ENCODE results near the gene HCST.
A peak's percentile ranks its signal among the peaks of the same experiment; 100 is the strongest.
"Not testable (repeated sequence)": the region's sequence is repeated elsewhere in the genome, so short reads cannot be mapped to it uniquely, and the experiment has no call there.

HCST gene

DNA sequence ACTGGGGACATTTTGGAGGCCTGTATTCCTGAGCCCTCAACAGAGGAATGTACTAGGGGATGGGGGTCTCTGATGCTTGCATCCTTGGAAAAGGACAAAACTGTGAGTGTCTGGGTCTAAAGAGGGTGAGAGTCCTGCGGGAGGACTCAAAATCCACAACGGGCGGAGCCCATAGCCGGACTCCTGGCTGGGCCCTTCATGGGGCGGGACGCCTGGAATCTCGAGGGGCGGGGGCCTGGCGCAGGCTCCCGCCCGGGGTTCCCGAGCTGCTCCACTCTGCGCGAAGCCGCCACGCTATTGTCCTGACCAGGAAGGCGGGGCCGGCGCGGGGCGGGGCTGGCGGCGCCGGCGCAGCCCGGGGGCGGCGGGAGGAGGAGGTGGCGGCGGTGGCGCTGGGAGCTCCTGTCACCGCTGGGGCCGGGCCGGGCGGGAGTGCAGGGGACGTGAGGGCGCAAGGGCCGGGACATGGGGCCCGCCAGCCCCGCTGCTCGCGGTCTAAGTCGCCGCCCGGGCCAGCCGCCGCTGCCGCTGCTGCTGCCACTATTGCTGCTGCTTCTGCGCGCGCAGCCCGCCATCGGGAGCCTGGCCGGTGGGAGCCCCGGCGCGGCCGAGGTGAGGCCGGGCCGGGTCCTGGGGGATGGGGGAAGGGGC is 34.0 kb upstream of the HCST start, which contains the start of gene APLP1:
APLP1 (plus strand) TSS at position 403 of the 651 bp plus-strand sequence; CDS start at position 466, 63 bp downstream.
- no peaks in the 10 kb centered on the region for H3K36me3 ChIP-seq (ENCODE audit: control insufficient read depth, insufficient read depth, low read length)
- DNase-seq (ENCODE audit: extremely low read depth, insufficient read length) = peak; percentile 61
- peaks cover 2% of the 10 kb centered on the region for H3K27me3 ChIP-seq (replicated peaks; ENCODE audit: control insufficient read depth, insufficient read depth, low read length)
- no peak within 1 kb of the TSS; the same call in 1 of the 2 replicates for H3K4me3 ChIP-seq (replicated peaks; ENCODE audit: low read depth, low read length)
- no peak for TF ChIP-seq CTCF (IDR thresholded peaks at IDR 0.05; ENCODE audit: insufficient read depth, low read length, poor library complexity, severe bottlenecking)

- no peak for TF ChIP-seq CTCF (IDR thresholded peaks at IDR 0.05; ENCODE audit: insufficient read depth, low read length, poor library complexity, severe bottlenecking)
- DNase-seq (ENCODE audit: extremely low read depth, insufficient read length) = no peak
- peaks cover 2% of the 10 kb centered on the region for H3K27me3 ChIP-seq (replicated peaks; ENCODE audit: control insufficient read depth, insufficient read depth, low read length)
- no peak overlapping the region; the same call in 1 of the 2 replicates for H3K4me3 ChIP-seq (replicated peaks; ENCODE audit: low read depth, low read length)
- H3K36me3 ChIP-seq (ENCODE audit: control insufficient read depth, insufficient read depth, low read length) = no peaks in the 10 kb centered on the region
Observed at GRCh38 chr19:35868823-35869326, 33.5 kb upstream of the HCST start.

GRCh38 chr19:35869327-35870123 is 32.8 kb upstream of the HCST start:
- H3K36me3 ChIP-seq (ENCODE audit: control insufficient read depth, insufficient read depth, low read length) = no peaks in the 10 kb centered on the region
- peak; percentile 93 for DNase-seq (ENCODE audit: extremely low read depth, insufficient read length)
- peak overlapping the region; percentile 21 for H3K4me3 ChIP-seq (replicated peaks; ENCODE audit: low read depth, low read length)
- H3K27me3 ChIP-seq (replicated peaks; ENCODE audit: control insufficient read depth, insufficient read depth, low read length) = peaks cover 2% of the 10 kb centered on the region
- TF ChIP-seq CTCF (IDR thresholded peaks at IDR 0.05; ENCODE audit: insufficient read depth, low read length, poor library complexity, severe bottlenecking) = no peak

GRCh38 chr19:35870124-35870736 is 32.1 kb upstream of the HCST start:
- H3K36me3 ChIP-seq (ENCODE audit: control insufficient read depth, insufficient read depth, low read length); H3K4me3 ChIP-seq (replicated peaks; ENCODE audit: low read depth, low read length); DNase-seq (ENCODE audit: extremely low read depth, insufficient read length); H3K27me3 ChIP-seq (replicated peaks; ENCODE audit: control insufficient read depth, insufficient read depth, low read length): not testable (repeated sequence)

DNA sequence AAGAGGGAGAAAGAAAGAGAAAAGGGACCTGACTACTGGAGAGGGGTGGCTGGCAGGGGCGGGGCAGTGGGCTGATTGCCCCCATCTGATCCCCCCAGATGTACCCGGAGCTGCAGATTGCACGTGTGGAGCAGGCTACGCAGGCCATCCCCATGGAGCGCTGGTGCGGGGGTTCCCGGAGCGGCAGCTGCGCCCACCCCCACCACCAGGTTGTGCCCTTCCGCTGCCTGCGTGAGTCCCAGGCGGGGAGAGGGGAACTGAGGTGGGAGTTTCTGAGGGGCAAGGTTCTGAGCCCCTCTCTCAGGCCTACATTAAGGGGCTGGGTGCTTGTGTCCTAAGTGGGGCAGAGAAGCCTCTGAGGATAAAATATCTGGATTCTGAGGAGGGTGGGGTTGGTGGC is 31.5 kb upstream of the HCST start:
- no peak for DNase-seq (ENCODE audit: extremely low read depth, insufficient read length)
- Histone ChIP-seq H3K27me3 (replicated peaks; ENCODE audit: control insufficient read depth, insufficient read depth, low read length) (peaks cover 2% of the 10 kb centered on the region), H3K4me3 (replicated peaks; ENCODE audit: low read depth, low read length) (no peak overlapping the region)

More for the DNA sequence above, 31.5 kb upstream of the HCST start:
- TF ChIP-seq CTCF (IDR thresholded peaks at IDR 0.05; ENCODE audit: insufficient read depth, low read length, poor library complexity, severe bottlenecking) = no peak
- H3K36me3 ChIP-seq (ENCODE audit: control insufficient read depth, insufficient read depth, low read length) = no peaks in the 10 kb centered on the region

Data from GM06990 (cell line).